ENCODE results near the gene KLHL6. TPM values are rescaled to one million over a fixed set of nuclear protein-coding genes. Genes with fewer than 3 reads are reported as not detected.
"Not testable (repeated sequence)": the region's sequence is repeated elsewhere in the genome, so short reads cannot be mapped to it uniquely, and the experiment has no call there.

Gene KLHL6
- total RNA-seq, 1 donor from 2014 or later: 32.5 TPM

DNA sequence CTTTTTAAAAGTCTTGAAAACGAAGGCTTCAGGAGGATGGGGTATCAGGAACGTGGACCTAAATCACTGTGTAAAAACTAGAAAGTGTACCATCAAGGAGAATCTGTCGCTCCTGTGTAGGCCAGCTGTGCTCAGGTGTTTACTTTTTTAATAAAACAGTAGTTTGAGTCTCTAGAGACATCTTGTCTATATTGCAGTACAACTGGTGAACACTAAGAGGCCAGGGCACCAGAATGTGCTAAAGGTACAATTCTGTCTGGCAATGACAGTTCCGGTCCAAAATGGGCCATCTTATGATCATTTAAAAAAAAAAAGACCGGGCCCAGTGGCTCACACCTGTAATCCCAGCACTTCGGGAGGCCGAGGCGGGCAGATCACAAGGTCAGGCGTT, 65.3 kb downstream of the KLHL6 start:
- intact Hi-C loops (cut with micrococcal nuclease): no loop called here

DNA sequence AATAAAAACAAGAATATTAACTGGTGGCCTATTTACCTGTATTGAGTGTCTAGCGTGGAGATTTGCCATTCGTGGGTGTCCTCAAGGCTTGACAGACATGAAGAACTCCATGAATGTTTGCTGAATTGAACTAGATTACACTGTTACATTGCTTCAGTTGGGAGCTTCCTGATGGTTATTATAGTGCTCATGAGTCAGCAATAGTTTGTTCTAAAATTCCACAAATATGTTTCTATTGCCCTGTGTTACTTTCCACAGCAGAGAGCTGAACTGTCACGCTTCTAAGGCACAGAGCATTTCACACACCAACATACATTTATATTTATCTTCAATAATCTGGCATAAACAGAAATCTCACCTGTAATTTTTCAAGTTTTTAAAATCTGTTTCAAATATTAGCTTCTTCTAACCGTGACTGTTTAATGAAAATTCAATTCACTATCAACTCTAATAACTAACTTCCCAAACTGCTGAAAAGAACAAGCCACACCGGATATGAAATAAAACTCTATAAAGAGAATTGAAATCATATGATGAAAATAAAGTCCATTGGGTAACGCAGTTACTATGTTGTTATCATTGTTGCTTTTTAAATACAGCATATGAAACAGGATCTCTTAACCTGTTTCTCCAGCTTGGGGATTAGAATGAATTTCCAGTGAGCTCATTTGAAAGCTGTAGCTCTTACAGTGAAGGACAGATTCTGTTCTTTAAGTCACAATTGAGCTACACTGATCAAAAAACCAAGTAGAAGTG, 65.9 kb downstream of the KLHL6 start:
- intact Hi-C loops (cut with micrococcal nuclease): no loop called here

DNA sequence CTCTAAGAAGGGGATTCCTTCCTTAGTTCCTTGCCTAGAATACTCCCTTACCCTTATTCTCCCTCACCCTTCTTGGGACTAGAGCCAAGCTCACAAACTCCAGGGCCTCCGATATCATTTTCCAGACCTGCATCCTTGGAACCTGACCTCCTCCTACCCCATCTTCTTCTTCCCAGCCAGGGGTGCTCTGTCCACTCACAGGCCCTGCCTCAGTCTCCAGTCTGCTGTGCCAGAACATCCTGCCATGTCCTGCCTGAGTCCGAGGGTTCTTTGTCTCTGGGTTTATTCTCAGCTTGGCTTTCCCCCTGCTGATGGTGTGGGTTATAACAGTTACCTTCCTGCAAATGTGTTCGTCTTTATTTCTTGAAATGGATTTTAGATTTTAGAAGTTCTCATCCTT, 67.2 kb downstream of the KLHL6 start:
- intact Hi-C loops (cut with micrococcal nuclease): no loop called here

DNA sequence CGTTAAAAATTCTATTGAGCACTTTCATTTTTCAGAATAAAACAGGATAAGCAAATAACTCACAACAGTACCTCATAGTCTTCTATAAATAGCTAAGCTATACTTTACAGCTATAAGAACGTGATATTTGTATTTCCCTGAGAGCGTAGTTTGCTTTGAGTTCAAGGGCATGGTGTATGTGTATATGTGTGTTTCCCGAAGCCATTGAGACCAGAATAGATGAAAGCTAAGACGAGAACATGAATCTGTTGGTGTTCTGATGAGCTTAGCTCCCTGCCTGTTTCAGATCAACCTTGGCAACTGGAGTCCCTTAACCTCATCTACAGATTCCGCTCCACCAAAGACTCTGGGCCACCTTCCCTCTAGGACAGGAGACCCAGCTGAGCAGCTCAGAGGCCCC, 67.6 kb downstream of the KLHL6 start:
- intact Hi-C loops (cut with micrococcal nuclease): no loop called here

DNA sequence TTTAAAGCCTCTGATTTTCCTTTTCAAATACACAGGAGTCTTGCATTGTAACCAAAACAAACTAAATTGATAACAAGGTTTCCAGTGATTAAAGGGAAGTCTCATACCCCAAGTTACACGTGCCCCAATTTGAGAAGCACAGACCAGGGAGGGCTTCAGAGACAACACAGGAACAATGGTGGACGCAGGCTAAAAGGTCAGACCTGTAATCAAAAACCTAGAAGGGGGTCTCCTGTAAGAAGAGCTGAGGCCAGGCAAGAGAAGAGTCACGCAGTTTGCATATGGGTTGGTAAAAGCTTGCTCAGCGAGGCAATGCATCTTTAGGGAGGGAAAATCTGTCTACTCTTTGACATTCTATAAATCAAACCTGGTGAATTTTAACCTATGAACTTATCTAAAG, 68.5 kb downstream of the KLHL6 start:
- intact Hi-C loops (cut with micrococcal nuclease): no loop called here

DNA sequence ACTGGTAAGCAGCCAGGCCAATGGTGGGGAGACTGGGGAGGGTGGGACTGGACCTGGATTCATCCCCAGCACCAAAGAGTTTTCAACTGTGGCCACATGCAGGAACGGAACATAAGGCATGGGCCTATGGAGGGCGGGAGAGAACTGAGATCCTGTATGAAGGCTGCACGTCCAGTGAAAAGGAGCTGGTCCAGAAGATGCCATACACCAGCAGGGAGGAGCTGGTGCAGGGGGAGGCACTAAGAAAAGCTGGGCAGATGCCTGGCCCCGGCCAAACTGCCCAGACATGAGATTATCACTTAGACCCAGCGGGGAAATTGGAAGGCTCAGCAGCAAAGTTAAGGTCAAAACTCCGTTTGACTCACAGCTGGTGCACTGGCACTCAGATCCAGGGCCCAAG, 69.0 kb downstream of the KLHL6 start:
- intact Hi-C loops (cut with micrococcal nuclease): no loop called here

DNA sequence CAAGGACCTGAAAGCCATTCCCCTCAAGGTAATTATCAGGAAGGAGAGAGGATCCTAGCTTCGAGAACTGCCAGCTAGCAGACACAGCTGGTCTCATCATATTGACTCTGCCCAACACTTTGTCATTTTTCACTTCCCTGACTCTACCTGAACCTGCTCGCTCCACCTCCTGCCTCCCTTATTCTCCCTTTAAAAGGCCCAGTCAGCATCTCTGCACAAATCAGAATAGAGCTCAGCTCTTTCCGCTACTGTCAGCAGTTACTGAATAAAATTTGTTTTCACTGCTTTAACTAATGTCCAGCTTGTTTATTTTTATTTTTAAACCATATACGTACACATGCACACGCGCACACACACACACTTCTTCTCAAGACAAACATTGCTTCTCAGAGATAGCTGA, 69.9 kb downstream of the KLHL6 start:
- intact Hi-C loops (cut with micrococcal nuclease): no loop called here

DNA sequence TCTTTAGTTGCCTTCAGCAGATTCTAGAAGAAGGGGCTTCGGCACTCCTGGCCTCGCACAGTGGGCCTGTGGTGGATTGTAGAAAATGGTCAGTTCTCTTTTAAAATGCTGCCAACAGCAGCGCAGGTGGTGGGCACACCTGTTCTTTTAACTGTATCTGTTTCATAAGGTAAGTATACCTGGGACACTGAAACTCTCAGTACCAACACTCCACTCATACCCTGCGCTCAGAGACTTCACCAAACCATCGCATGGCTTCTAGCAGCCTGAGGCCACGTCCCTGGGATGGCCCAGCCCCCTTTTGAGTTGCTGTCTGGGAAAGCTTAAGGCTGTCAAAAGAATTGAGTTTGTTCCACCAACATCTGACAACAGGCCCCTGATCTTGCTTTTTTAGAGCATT, 70.4 kb downstream of the KLHL6 start:
- intact Hi-C loops (cut with micrococcal nuclease): no loop called here

DNA sequence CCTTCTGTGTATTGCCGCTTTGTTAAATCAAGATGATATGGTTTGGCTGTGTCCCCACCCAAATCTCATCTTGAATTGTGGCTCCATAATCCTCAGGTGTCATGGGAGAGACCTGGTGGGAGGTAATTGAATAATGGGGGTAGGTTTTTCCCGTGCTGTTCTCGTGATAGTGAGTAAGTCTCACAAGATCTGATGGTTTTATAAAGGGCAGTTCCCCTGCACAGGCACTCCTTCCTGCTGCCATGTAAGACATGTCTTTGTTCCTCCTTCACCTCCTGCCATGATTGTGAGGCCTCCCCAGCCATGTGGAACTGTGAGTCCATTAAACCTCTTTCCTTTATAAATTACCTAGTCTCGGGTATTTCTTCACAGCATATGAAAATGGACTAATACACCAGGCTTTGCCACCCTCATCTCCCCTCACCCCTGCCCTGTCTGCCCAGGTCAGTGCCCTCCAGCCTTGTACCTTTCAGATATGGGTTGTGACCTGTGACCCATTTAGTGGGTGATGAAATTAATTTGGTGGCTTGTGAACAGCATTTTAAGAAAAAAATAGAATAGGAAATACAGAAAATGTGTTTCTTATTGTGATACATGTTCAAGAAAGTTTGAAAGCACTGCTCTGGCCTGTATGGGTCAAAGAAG, 71.0 kb downstream of the KLHL6 start:
- intact Hi-C loops (cut with micrococcal nuclease): no loop called here

DNA sequence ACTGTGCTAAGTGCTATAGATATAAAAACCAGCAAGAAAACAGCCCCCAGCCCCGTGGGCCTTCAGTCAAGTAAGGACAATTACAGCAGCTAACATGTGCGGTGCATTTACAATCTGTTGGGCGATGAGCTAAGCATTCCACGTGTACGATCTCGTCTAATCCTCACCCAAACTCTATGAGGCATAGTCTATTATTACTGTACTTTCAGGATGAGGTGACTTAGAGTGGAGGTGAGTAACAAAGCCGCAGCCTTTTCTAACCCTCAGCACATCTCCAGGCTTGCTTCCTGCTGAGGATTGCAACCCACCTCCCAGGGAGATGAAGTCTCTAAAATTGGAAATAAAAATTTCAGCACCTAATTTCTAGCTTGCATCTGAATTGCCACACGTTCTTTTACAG, 73.9 kb downstream of the KLHL6 start:
- intact Hi-C loops (cut with micrococcal nuclease): no loop called here

DNA sequence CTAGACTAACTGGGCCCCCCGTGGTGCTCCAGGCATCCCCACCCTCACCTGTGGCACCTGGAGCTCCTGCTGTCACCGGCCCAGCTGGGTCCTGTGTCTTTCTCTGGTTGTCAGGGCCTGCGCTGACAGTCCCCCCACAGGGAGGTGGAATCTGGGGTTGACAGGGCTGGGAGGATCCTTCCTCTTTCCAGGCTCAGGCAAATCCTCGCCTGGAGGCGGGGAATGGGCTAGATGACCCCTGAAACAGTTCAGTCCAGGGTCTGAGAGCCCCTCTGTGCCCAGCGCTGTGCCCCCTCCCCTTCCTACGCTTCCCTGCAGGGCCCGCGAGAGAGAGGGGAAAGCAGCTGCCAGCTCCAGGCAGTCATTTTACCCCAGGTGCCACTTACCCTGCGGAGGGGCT, 77.0 kb downstream of the KLHL6 start:
- intact Hi-C loops (cut with micrococcal nuclease): no loop called here

DNA sequence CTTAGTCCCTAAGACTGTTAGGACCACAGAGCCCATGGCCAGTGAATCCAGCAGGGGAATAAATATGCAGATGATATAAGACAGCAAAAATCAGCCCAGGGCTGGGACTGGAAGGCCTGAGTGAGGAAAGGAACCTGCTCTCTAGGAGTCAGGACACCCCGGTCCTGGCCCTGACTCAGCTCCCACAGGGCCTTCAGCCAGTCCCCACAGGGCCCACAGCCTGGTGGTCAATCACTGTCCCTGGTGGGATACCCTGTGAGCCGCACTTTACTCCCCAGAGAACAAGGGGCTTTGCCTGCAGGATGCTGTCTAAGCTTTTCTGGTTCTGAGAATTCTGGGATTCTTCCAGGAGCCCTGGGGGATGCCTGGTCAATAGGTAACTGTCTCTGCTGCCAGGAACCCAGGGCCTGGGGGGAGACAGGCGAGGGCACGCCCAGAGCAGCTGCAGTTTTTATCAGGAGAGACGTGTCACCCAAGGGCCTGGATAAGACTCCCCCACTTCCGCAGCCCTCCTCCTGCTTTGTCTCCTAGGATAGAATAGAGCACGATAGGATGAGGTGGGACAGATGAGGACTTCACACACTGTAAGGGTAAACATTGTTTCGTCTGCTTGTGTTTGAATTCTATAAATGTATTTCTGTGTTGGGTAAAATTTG, 77.6 kb downstream of the KLHL6 start:
- intact Hi-C loops (cut with micrococcal nuclease): no loop called here

DNA sequence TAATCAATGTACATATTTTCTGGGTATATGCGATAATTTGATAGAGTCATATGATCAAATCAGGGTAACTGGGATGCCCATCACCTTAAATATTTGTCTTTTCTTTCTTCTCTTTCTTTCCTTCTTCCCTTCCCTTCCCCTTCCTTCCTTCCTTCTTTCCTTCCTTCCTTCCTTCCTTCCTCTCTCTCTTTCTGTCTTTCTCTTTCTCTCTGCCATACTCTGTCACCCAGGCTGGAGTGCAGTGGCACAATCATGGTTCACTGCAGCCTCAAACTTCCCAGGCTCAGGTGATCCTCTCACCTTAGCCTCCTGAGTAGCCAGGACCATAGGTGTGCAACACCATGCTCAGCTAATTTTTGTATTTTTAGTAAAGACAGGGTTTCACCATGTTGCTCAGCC, 79.7 kb downstream of the KLHL6 start:
- intact Hi-C loops (cut with micrococcal nuclease): not testable (repeated sequence)

DNA sequence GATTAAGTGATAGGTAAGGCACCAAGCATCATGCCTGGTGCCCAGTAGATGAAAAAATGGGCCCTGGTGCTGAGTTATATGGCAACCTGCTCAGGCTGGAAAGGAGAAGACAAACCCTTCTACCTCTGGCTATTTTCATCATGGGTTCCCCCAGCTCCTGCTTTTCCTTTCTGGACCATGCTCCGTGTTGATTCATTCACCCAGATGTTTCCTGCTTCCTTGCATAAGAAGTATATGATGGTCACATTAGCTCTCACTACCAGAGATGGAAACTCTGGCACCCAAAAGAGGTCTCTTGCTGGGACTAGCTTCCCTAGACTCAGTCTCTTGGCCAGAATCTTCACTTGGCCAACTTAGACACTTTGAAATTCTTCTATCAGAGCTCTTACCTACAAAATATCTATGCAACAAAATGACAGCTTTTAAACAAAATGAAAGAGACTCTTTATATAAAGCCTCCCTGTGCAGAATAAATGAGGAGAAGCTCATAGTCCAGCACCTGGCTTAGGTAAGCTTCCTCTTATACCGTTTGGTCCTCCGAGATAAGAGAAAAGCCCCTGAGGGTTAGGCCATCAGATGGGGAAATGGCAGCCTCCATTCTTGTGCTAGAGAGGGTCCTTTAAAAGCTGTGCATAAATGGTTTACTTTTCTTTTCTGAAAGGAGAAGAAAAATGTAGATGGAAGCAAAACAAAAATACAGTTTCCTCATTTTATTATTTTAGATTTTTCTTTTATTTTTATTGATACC, 80.3 kb downstream of the KLHL6 start:
- intact Hi-C loops (cut with micrococcal nuclease): no loop called here

DNA sequence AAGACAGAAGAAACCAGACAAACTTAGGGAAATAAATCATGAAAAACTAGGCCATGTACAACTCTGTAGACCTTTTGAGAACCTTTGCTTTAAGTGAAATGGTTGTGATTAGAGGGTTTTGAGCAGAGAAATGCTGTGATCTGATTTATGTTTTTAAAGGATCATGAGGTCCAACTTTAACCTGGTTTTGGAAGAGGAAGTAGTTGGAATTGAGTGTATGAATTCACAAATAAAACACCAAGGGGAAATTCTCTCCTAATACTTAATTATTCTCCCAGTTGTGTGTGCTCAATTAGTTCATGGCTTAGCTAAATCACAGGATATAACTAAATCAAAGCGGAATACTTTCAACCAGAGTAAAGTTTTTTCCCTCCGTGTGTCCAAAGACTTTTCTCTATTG, 81.5 kb downstream of the KLHL6 start:
- intact Hi-C loops (cut with micrococcal nuclease): no loop called here

DNA sequence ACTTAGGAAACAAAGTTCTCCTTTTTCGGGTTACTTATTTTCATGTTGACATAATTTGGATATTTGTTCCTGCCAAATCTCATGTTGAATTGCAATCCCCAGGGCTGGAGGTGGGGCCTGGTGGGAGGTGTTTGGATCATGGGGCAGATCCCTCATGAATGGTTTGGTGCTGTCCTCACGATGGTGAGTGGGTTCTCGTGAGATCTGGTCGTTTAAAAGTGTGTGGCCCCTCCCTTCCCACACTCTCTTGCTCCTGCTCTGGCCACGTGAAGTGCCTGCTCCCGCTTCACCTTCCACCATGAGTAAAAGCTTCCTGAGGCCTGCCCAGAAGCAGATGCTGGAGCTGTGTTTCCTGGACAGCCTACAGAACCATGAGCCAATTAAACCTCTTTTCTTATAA, 83.4 kb downstream of the KLHL6 start:
- intact Hi-C loops (cut with micrococcal nuclease): no loop called here

DNA sequence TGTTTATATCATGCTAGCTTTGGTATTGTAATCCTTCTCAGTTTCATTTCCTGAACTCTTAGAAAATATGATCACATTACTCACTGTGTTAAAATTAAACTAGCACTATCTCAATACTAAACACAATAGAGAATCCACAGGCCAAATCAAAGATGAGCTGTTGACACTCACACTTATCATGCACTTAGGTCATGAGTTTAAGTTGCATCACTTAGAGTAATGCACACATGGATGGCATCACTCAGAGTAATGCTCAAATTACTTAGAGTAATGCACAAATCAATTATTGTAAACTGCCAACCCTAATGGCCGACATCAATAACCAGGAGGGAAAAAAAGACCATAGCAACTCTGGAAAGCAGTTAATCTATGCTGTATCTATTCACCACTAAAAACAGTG, 87.1 kb downstream of the KLHL6 start:
- intact Hi-C loops (cut with micrococcal nuclease): loop anchor here (2.0 kb wide), 2 partner anchors 48 to 416 kb away; partner anchors contain the start of gene PARL

DNA sequence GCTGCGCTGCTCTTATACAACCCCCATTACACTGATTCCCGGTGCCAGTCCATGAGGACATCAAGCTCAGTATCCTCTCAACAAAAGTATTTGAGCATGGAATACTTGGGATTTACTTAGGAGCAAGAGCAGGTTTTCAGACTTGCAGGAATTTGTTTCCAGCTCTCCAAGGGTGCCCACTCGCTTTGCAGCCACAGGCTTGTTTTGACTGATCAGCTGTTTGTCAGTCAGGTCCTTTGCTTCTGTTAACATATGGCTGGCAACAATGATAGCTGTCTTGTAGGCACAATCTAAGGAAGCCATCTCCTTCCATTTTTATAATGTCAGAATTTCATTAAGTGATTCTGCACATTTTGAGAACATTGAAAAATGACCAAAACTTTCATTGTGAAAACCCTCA, 88.9 kb downstream of the KLHL6 start:
- intact Hi-C loops (cut with micrococcal nuclease): no loop called here

DNA sequence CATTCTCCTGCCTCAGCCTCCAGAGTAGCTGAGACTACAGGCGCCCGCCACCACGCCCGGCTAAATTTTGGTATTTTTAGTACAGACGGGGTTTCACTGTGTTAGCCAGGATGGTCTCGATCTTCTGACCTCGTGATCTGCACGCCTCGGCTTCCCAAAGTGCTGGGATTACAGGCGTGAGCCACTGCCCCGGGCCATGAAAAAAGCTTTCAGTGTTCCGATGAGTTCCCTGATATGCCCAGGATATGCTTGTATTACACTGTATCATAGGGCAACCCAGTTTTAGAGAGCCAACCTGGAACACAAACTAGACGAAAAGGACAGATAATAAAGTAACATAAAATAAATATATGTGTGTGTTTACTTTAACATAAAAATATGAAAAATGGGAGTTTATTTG, 89.8 kb downstream of the KLHL6 start:
- intact Hi-C loops (cut with micrococcal nuclease): not testable (repeated sequence)

DNA sequence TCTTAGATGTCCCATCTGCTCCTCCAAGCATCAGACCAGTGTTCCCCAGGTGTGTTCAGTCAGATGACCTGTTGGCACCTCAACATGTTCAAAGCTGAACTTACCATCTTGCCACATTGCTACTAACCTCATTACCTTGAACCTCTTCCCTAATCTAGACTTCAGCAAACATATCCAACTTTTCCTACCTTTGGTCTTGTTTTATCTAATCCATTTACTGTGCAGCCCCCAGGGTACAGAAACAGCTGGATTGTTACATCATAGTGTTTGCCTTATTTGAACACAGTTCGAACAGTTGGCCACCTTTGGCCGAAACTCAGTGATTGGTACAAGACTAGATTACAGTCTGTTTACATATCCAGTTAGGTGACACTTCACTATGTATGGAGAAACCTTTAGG, 91.0 kb downstream of the KLHL6 start:
- intact Hi-C loops (cut with micrococcal nuclease): no loop called here

DNA sequence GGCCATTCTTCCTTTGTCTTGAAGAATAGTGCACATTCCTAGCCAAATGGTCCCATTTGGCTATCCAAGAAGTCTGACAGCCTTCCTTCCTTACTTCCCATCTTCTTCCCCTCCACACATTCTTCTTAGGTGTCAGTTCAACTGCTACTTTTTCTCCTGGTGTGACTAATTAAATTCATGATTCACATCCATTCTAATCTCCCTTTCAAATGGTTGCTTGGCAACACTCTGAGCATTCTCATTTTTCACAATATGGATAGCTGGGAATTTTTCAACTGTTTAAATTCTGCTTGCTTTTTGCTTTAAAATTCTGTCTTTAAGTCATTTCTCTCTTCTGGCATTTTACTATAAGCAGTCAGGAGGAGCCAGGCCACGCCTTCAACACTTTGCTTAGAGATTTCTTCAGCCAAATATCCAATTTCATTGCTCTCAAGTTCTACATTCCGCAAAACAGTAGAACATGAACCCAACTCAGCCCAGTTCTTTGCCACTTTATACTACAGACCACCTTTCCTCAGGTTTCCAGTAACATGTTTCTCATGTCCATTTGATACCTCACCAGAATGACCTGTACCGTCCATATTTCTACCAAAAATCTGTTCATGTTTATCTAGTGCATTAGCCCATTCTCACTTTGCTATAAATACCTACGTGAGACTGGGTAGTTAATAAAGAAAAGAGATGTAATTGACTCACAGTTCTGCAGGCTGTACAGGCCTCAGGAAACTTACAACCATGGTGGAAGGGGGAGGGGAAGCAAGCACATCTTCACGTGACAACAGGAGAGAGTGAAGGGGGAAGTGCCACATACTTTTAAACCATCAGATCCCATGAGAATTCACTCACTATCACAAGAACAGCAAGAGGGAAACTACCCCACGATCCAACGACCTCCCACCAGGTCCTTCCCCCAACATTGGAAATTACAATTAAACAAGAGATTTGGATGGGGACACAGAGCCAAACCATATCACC, 95.1 kb downstream of the KLHL6 start:
- intact Hi-C loops (cut with micrococcal nuclease): no loop called here

Measured in T-helper 2 cell treated with Interferon-gamma antibody and Interleukin-4, amounts not matched to agents 100 ng/mL and 5 ng/mL, for 36 hours (primary cell).